RWPE2 (cell line): ENCODE measurements around the gene MYH13.

ENCODE experiments used
- ATAC-seq: fragments of 200-7000 bp; cut with Tn5 transposase; 3 replicates; pipeline ENCODE4 v1.9.1; 2021; ENCODE audit warnings: low read depth
- DNase-seq: peaks from one replicate; pipeline ENCODE4 v3.0.0-alpha.2; 2020; ENCODE audit warnings: low spot score
- H3K27ac ChIP-seq: fragments of 450-650 bp; 2 replicates; pipeline ENCODE4 v1.5.1; 2017; ENCODE audit warnings: mild to moderate bottlenecking; ENCODE audit not compliant: poor library complexity, severe bottlenecking
- H3K27me3 ChIP-seq: fragments of 250-450 bp; sonication (Bioruptor Pico); 2 replicates; pipeline ENCODE4 v1.5.1; 2021; ENCODE audit warnings: mild to moderate bottlenecking, moderate library complexity; ENCODE audit not compliant: insufficient read depth, poor library complexity, severe bottlenecking
- H3K36me3 ChIP-seq: fragments of 250-450 bp; sonication (Bioruptor Pico); 2 replicates; pipeline ENCODE4 v1.5.1; 2020; ENCODE audit warnings: low read depth, mild to moderate bottlenecking, moderate library complexity
- H3K4me1 ChIP-seq: fragments of 250-450 bp; sonication (Bioruptor Pico); 2 replicates; pipeline ENCODE4 v1.5.1; 2021; ENCODE audit warnings: mild to moderate bottlenecking, moderate library complexity; ENCODE audit not compliant: insufficient read depth, poor library complexity, severe bottlenecking
- H3K4me3 ChIP-seq: fragments of 250-450 bp; sonication (Bioruptor Pico); 2 replicates; pipeline ENCODE4 v1.5.1; 2021; ENCODE audit warnings: mild to moderate bottlenecking, moderate library complexity; ENCODE audit not compliant: severe bottlenecking
- H3K9me3 ChIP-seq: fragments of 250-450 bp; sonication (Bioruptor Pico); 2 replicates; pipeline ENCODE4 v1.5.1; 2021; ENCODE audit warnings: mild to moderate bottlenecking, moderate library complexity; ENCODE audit not compliant: severe bottlenecking
- CTCF ChIP-seq: fragments of 450-650 bp; IDR thresholded peaks from one replicate; pipeline ENCODE4 v1.5.1; 2017; ENCODE audit warnings: mild to moderate bottlenecking, moderate library complexity; ENCODE audit not compliant: poor library complexity, severe bottlenecking

The MYH13 gene

GRCh38 chr17:10337136-10337535 lies 35.7 kb downstream of the MYH13 start:
- Histone ChIP-seq H3K27ac (no peak overlapping the region), H3K27me3 (no peaks in the 10 kb centered on the region), H3K9me3 (no peaks in the 10 kb centered on the region), H3K4me1 (no peaks in the 10 kb centered on the region), H3K4me3 (no peak overlapping the region), H3K36me3 (no peaks in the 10 kb centered on the region)
- ATAC-seq (no peak), DNase-seq (no peak)
- TF ChIP-seq CTCF = no peak

- Histone ChIP-seq H3K27ac (no peak overlapping the region), H3K9me3 (no peaks in the 10 kb centered on the region), H3K4me3 (no peak overlapping the region), H3K36me3 (no peaks in the 10 kb centered on the region), H3K27me3 (no peaks in the 10 kb centered on the region), H3K4me1 (no peaks in the 10 kb centered on the region)
- TF ChIP-seq CTCF = no peak
- no peak for ATAC-seq
- DNase-seq = no peak
Measured at GRCh38 chr17:10336393-10336792, 36.4 kb downstream of the MYH13 start.

- no peak for ATAC-seq
- Histone ChIP-seq H3K36me3 (no peaks in the 10 kb centered on the region), H3K9me3 (no peaks in the 10 kb centered on the region), H3K27me3 (no peaks in the 10 kb centered on the region), H3K27ac (no peak overlapping the region), H3K4me3 (no peak overlapping the region), H3K4me1 (no peaks in the 10 kb centered on the region)
- TF ChIP-seq CTCF = no peak
- DNase-seq = no peak
Measured at GRCh38 chr17:10332515-10332914, 40.3 kb downstream of the MYH13 start.

GRCh38 chr17:10328971-10329923 lies 43.6 kb downstream of the MYH13 start:
- DNase-seq (no peak), ATAC-seq (no peak)
- Histone ChIP-seq H3K4me1 (no peaks in the 10 kb centered on the region), H3K9me3 (no peaks in the 10 kb centered on the region), H3K4me3 (no peak overlapping the region), H3K27me3 (no peaks in the 10 kb centered on the region), H3K36me3 (no peaks in the 10 kb centered on the region), H3K27ac (no peak overlapping the region)
- TF ChIP-seq CTCF = no peak

- H3K9me3 ChIP-seq = no peaks in the 10 kb centered on the region
- DNase-seq (no peak), ATAC-seq (no peak)
- no peaks in the 10 kb centered on the region for H3K27me3 ChIP-seq
- H3K4me1 ChIP-seq = no peaks in the 10 kb centered on the region
- TF ChIP-seq CTCF = no peak
- H3K36me3 ChIP-seq = no peaks in the 10 kb centered on the region
- H3K27ac ChIP-seq = no peak overlapping the region
- no peak overlapping the region for H3K4me3 ChIP-seq
Measured at GRCh38 chr17:10328206-10328605, 44.6 kb downstream of the MYH13 start.
